Endothelial cell (in vitro differentiated cells): Measurements from ENCODE around the gene KLHL40. TPM values are rescaled to one million over a fixed set of nuclear protein-coding genes. Genes with fewer than 3 reads are reported as not detected.

ENCODE experiments used
- DNase-seq: peaks from one replicate; pipeline ENCODE4 v3.0.0; 2021; ENCODE audit warnings: low spot score
- H3K27ac Mint-ChIP-seq: one replicate; pipeline ENCODE4 v1.8.0; 2021; ENCODE audit warnings: mixed read lengths, inconsistent platforms; ENCODE audit not compliant: unreplicated experiment
- H3K27me3 Mint-ChIP-seq: one replicate; pipeline ENCODE4 v1.8.0; 2021; ENCODE audit warnings: mild to moderate bottlenecking, moderate library complexity, mixed read lengths, inconsistent platforms; ENCODE audit not compliant: unreplicated experiment
- H3K36me3 Mint-ChIP-seq: one replicate; pipeline ENCODE4 v1.8.0; 2021; ENCODE audit warnings: mild to moderate bottlenecking, low read depth, mixed read lengths, inconsistent platforms; ENCODE audit not compliant: unreplicated experiment
- H3K4me1 Mint-ChIP-seq: one replicate; pipeline ENCODE4 v1.8.0; 2021; ENCODE audit warnings: mild to moderate bottlenecking, mixed read lengths, inconsistent platforms; ENCODE audit not compliant: unreplicated experiment
- H3K4me3 Mint-ChIP-seq: one replicate; pipeline ENCODE4 v1.8.0; 2021; ENCODE audit warnings: mild to moderate bottlenecking, mixed read lengths, inconsistent platforms; ENCODE audit not compliant: unreplicated experiment
- H3K9me3 Mint-ChIP-seq: one replicate; pipeline ENCODE4 v1.8.0; 2021; ENCODE audit warnings: mixed read lengths, inconsistent platforms; ENCODE audit not compliant: unreplicated experiment
- total RNA-seq: library from RNA; stranded (reverse); fragmentation: NEBNext Ultra II Directional; extraction: Animal tissue kit (Norgen Biotek cat#: 25700); gene quantifications from one replicate; pipeline ENCODE4 v1.2.1, GENCODE V29; 2021; ENCODE audit not compliant: unreplicated experiment
- TF ChIP-seq, protein P1 (sequence below): fragments of 200-600 bp; sonication (generic); IDR thresholded peaks from one replicate; pipeline ENCODE4 v1.5.0; 2021; ENCODE audit warnings: antibody characterized with exemption; ENCODE audit not compliant: unreplicated experiment

KLHL40 gene
- total RNA-seq, 1 donor from 2014 or later, result not detected

GRCh38 chr3:42708611-42709151 is 23.3 kb downstream of the KLHL40 start:
- no peak for DNase-seq
- TF ChIP-seq, protein P1, sequence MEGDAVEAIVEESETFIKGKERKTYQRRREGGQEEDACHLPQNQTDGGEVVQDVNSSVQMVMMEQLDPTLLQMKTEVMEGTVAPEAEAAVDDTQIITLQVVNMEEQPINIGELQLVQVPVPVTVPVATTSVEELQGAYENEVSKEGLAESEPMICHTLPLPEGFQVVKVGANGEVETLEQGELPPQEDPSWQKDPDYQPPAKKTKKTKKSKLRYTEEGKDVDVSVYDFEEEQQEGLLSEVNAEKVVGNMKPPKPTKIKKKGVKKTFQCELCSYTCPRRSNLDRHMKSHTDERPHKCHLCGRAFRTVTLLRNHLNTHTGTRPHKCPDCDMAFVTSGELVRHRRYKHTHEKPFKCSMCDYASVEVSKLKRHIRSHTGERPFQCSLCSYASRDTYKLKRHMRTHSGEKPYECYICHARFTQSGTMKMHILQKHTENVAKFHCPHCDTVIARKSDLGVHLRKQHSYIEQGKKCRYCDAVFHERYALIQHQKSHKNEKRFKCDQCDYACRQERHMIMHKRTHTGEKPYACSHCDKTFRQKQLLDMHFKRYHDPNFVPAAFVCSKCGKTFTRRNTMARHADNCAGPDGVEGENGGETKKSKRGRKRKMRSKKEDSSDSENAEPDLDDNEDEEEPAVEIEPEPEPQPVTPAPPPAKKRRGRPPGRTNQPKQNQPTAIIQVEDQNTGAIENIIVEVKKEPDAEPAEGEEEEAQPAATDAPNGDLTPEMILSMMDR, result no peak
- Mint-ChIP-seq H3K9me3 (no peaks in the 10 kb centered on the region), H3K4me3 (no peak overlapping the region), H3K36me3 (no peaks in the 10 kb centered on the region), H3K27ac (no peak overlapping the region), H3K27me3 (peaks cover 4% of the 10 kb centered on the region), H3K4me1 (no peaks in the 10 kb centered on the region)

GRCh38 chr3:42709621-42710020 is 24.3 kb downstream of the KLHL40 start:
- TF ChIP-seq, protein P1, result no peak
- no peak overlapping the region for H3K27ac Mint-ChIP-seq

DNA sequence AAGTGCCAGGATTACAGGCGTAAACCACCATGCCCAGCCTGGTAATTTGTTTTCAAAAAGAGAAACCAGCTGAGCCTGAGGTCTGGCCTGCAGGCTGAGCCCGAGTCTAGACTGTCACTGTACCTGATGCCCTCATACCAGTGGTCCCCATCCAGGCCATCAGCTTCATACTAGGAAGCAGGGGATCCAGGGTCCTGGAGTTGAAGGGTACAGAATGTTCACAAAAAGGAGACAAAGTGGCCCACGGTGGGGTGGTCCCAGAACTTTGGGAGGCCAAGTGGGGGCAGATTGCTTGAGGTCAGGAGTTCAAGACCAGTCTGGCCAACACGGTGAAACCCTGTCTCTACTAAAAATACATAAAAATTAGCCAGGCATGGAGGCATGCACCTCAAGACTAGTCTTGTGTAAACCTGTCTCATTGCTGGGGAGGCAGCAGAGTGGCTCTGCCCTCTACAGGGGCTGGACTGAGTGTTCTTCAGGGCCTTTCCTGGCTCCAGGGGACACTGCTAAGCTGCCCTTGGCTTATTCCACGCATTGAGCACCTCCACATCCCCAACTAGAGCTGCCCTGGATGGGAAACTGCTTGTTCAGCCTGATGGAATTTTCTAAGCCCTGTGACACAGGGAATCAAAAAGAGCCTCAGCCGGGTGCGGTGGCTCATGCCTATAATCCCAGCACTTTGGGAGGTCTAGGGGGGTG is 25.1 kb downstream of the KLHL40 start:
- Mint-ChIP-seq H3K27ac (no peak overlapping the region), H3K4me3 (no peak overlapping the region), H3K27me3 (peaks cover 4% of the 10 kb centered on the region), H3K4me1 (no peaks in the 10 kb centered on the region), H3K9me3 (no peaks in the 10 kb centered on the region), H3K36me3 (no peaks in the 10 kb centered on the region)
- no peak for DNase-seq
- TF ChIP-seq, protein P1, result no peak

More at GRCh38 chr3:42709621-42710020, 24.3 kb downstream of the KLHL40 start:
- H3K27me3 Mint-ChIP-seq, result peaks cover 4% of the 10 kb centered on the region
- no peak overlapping the region for H3K4me3 Mint-ChIP-seq
- H3K36me3 Mint-ChIP-seq, result no peaks in the 10 kb centered on the region
- DNase-seq, result no peak
- no peaks in the 10 kb centered on the region for H3K9me3 Mint-ChIP-seq
- no peaks in the 10 kb centered on the region for H3K4me1 Mint-ChIP-seq

DNA sequence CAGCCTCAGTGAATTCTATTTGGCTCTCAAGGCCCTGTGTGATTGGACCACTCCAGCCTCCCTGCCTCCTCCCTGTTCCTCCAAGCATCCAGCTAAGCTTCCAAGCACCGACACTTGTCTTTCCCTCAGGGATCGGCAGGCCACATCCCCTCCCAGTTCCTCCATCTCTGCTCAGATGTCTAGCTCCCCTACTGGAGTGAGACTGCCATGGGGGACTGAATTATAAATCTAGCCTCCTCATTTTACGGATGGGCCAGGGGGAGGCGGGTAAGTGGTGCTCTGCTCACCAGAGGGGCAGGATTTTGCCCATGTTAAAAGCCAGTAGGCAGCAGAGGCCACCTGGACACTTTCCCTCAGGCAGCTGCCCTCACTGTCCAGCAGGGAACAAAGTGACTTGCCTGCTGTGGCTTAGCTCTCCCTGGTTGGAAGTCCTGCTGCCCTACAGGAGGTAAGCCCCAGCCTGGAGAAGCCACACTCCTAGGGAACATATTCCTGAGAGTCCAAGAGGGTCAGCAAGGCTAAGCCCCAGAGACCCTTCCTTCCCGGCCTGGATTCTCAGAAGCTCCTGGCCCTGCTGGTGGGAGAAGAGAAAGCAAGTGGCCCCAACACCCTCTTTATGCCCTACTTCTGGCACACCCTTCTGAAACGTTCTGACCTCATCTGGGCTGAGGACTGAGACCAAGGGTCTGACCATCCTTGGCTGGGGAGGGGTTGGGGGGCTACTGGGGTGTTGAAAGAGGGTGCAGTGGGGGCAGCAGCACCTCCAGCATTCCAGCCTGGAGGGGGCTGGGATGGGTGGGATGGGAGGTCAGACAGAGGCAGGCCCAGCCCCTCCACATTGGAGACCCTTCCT is 26.4 kb downstream of the KLHL40 start:
- Mint-ChIP-seq H3K9me3 (no peaks in the 10 kb centered on the region), H3K27ac (no peak overlapping the region), H3K4me1 (no peaks in the 10 kb centered on the region), H3K27me3 (peaks cover 3% of the 10 kb centered on the region), H3K36me3 (no peaks in the 10 kb centered on the region), H3K4me3 (no peak overlapping the region)
- DNase-seq, result no peak
- TF ChIP-seq, protein P1, result peak; percentile 24

DNA sequence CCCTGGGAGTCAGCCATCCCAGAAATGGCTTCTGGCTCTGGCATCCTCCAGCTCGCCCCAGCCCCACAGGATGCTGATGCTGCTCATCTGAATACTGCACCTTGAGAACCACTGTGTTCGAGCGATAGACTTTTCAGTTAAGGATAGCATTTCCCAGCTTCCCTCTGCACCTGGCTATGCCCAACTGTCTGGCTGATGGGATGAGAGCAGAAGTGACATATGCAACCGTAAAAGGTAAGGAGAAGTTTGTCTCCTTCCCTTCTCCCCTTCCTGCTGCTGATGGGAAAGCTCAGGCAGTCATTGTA is 27.0 kb downstream of the KLHL40 start:
- H3K27me3 Mint-ChIP-seq, result peaks cover 3% of the 10 kb centered on the region
- H3K27ac Mint-ChIP-seq, result no peak overlapping the region
- H3K4me1 Mint-ChIP-seq, result no peaks in the 10 kb centered on the region
- no peaks in the 10 kb centered on the region for H3K9me3 Mint-ChIP-seq
- no peaks in the 10 kb centered on the region for H3K36me3 Mint-ChIP-seq
- TF ChIP-seq, protein P1, result no peak
- no peak for DNase-seq
- no peak overlapping the region for H3K4me3 Mint-ChIP-seq
